Neutrophil (primary cell): ENCODE measurements around the gene SPAG5.

ENCODE experiments used
- H3K27ac ChIP-seq: fragments of 200-600 bp; sonication (generic); 2 replicates; pipeline ENCODE4 v1.5.1; 2016; ENCODE audit warnings: mild to moderate bottlenecking, moderate library complexity
- H3K27me3 ChIP-seq: fragments of 200-600 bp; sonication (generic); 2 replicates; pipeline ENCODE4 v1.6.0; 2016; ENCODE audit warnings: mild to moderate bottlenecking
- H3K36me3 ChIP-seq: fragments of 200-600 bp; sonication (generic); 2 replicates; pipeline ENCODE4 v1.5.1; 2017
- H3K4me1 ChIP-seq, 2 experiments: fragments of 200-600 bp in 1 of 2; sonication (generic) in 1 of 2; 1 replicate in 1 of 2; 2 replicates in 1 of 2; pipeline versions ENCODE4 v1.5.1 to v1.6.1; 2013 to 2016; ENCODE audit warnings: low read depth in 1 of 2, low read length in 1 of 2, mild to moderate bottlenecking in 1 of 2, moderate library complexity in 1 of 2; ENCODE audit not compliant: control insufficient read depth in 1 of 2, insufficient read depth in 1 of 2
- H3K4me3 ChIP-seq, 2 experiments: fragments of 200-600 bp in 1 of 2; sonication (generic) in 1 of 2; 1 replicate in 1 of 2; 2 replicates in 1 of 2; pipeline ENCODE4 v1.5.1; 2013 to 2016; ENCODE audit warnings: low read depth in 1 of 2, low read length in 1 of 2, mild to moderate bottlenecking in 1 of 2, moderate library complexity in 1 of 2
- H3K9me3 ChIP-seq: fragments of 200-600 bp; sonication (generic); 2 replicates; pipeline ENCODE4 v1.5.1; 2016
- TF ChIP-seq, protein P1 (sequence below): fragments of 200-600 bp; sonication (generic); IDR thresholded peaks from 2 replicates; pipeline ENCODE4 v1.5.1; 2016; ENCODE audit warnings: antibody characterized with exemption

The SPAG5 gene

DNA sequence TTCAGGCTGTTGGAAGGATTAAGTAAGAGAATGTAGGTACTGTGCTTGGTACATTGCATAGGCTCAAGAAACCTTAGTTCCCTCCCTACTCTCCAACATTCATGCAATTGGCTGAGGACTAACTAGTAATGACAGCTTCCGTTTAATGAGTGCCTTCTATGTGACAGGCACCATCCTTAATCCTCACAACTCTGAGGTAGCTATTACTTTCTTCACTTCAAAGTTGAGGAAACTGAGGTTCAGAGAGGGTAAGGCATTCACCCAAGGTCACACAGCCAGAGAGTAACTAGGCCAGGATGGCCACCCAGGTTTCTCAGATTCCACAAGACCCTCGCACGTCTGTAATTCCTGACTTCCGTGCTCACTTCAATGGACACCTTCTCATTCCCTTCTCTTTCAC lies 68.6 kb downstream of the SPAG5 start:
- Histone ChIP-seq H3K27me3 (no peaks in the 10 kb centered on the region), H3K9me3 (no peaks in the 10 kb centered on the region), H3K27ac (no peak overlapping the region), H3K4me3 (no peak overlapping the region), H3K4me1 (no peaks in the 10 kb centered on the region), H3K36me3 (no peaks in the 10 kb centered on the region)
- TF ChIP-seq, protein P1, sequence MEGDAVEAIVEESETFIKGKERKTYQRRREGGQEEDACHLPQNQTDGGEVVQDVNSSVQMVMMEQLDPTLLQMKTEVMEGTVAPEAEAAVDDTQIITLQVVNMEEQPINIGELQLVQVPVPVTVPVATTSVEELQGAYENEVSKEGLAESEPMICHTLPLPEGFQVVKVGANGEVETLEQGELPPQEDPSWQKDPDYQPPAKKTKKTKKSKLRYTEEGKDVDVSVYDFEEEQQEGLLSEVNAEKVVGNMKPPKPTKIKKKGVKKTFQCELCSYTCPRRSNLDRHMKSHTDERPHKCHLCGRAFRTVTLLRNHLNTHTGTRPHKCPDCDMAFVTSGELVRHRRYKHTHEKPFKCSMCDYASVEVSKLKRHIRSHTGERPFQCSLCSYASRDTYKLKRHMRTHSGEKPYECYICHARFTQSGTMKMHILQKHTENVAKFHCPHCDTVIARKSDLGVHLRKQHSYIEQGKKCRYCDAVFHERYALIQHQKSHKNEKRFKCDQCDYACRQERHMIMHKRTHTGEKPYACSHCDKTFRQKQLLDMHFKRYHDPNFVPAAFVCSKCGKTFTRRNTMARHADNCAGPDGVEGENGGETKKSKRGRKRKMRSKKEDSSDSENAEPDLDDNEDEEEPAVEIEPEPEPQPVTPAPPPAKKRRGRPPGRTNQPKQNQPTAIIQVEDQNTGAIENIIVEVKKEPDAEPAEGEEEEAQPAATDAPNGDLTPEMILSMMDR = no peak

DNA sequence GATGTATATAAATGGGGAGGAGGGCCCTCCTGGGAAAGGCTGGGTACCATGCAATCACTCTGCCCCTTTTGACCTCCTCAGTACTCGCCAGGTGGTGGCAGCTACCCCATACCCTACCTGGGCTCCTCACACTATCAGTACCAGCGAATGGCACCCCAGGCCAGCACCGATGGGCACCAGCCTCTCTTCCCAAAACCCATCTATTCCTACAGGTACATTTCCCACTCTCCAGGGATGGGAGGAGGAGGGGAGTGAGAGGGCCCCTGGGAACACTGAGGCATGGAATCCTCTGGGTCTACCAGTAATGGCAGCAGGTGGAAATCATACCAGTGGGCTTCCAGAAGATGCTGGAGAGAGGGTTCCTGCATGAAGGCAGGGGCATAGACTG lies 69.8 kb downstream of the SPAG5 start:
- TF ChIP-seq, protein P1 = no peak
- H3K4me3 ChIP-seq = no peak overlapping the region
- H3K36me3 ChIP-seq = no peaks in the 10 kb centered on the region
- no peak overlapping the region for H3K27ac ChIP-seq
- no peaks in the 10 kb centered on the region for H3K27me3 ChIP-seq
- no peaks in the 10 kb centered on the region for H3K9me3 ChIP-seq
- no peaks in the 10 kb centered on the region for H3K4me1 ChIP-seq

DNA sequence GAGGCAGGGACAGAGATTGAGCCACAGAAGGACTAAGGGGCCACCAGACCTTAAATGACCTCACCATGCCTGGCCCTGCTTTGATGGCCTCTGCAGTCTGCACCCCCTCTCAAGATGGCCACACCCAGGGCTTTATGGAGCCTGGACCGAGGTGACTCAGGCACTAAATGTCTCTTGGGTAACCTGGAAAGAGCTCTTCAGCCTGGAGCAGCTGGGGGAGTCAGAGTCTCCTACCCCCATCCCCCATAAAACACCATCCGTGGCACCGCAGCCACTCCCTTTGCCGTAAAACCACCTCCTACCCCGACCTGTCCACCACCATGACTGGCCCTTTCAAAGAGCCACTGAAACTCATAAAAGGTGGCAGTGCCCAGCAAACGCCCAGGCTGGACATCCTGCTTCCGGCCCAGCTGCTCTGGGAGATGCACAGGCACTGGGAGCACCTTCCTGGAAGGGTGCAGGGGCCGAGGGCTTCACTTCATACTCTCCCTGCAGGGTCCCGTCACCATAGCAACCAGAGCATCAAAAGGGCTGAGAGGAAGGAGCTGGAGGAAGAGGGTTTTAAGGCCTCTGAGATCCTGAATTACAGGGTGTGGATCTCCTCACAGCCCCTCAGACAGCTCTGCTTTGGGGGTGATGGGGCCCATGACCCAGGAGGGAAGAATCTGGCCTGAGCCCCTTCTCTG lies 70.4 kb downstream of the SPAG5 start:
- no peak overlapping the region for H3K4me3 ChIP-seq
- H3K36me3 ChIP-seq = no peaks in the 10 kb centered on the region
- no peaks in the 10 kb centered on the region for H3K4me1 ChIP-seq
- H3K27me3 ChIP-seq = no peaks in the 10 kb centered on the region
- H3K9me3 ChIP-seq = no peaks in the 10 kb centered on the region
- TF ChIP-seq, protein P1 = no peak
- no peak overlapping the region for H3K27ac ChIP-seq

DNA sequence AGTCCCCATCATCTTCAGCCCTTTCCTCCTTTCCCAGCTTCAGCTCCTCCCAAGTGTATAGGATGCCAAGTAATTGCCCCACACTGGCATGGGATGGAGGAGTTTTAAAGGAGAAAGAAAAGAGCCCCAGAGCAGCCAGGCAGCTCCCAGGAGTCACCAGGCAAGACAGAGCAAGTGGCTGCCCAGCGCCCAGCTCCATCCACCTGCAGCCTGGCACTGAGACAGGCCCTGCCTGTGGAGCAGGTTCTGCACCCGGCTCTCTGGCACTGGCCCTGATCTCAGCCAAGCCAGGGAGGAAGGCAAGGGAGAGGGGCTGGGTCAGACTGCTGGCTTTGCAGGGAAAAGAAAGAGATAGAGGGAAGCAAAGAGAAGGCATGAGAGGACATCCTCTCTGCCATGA lies 71.0 kb downstream of the SPAG5 start:
- H3K36me3 ChIP-seq = no peaks in the 10 kb centered on the region
- no peaks in the 10 kb centered on the region for H3K4me1 ChIP-seq
- H3K27ac ChIP-seq = no peak overlapping the region
- TF ChIP-seq, protein P1 = no peak
- H3K27me3 ChIP-seq = no peaks in the 10 kb centered on the region
- no peaks in the 10 kb centered on the region for H3K9me3 ChIP-seq
- H3K4me3 ChIP-seq = no peak overlapping the region
